HepG2 (cell line): ENCODE data around the gene HOXC9. TPM values are rescaled to one million over a fixed set of nuclear protein-coding genes. Genes with fewer than 3 reads are reported as not detected.

Source experiments
- ATAC-seq: fragments of 200-7000 bp; cut with Tn5 transposase; 3 replicates; pipeline ENCODE4 v1.9.1; 2020; ENCODE audit warnings: mild to moderate bottlenecking, moderate library complexity
- BruUV-seq: library from RNA; stranded (reverse); fragments of 400-500 nt; replicated peaks from 2 replicates; lab custom pipeline; 2021; lab: Mats Ljungman, UMichigan
- CTCF ChIA-PET: fragments of 300-600 bp; formaldehyde crosslinking; extraction: SDS; loops from one replicate; lab custom pipeline; 2021; ENCODE audit warnings: low total read pairs, inconsistent platforms, low intra/inter-chr PET ratio; lab: Yijun Ruan, JAX
- POLR2A ChIA-PET: fragments of 350-600 bp; sonication (Branson Sonifier 250); formaldehyde crosslinking; loops from one replicate; lab custom pipeline; 2020; ENCODE audit warnings: antibody characterized with exemption, inconsistent platforms; lab: Yijun Ruan, JAX
- DNase-seq: peaks from one replicate; pipeline ENCODE4 v3.0.0-alpha.2; 2015; ENCODE audit warnings: low spot score
- FAIRE-seq: peaks from 3 replicates; lab custom pipeline; 2011; peaks lifted over from hg19 to GRCh38; lab: Jason Lieb, UNC
- H2AFZ ChIP-seq: one replicate; pipeline ENCODE4 v1.6.1; 2011; ENCODE audit warnings: low read length, inconsistent platforms
- H3K27ac ChIP-seq: fragments of 300-600 bp; 3 replicates; pipeline ENCODE4 v1.8.0; 2011; ENCODE audit warnings: mixed run types, mild to moderate bottlenecking, mixed read lengths, low read length, inconsistent platforms; ENCODE audit not compliant: insufficient read depth; ENCODE audit errors: extremely low read length
- H3K27me3 ChIP-seq, 2 experiments: fragments of 200-600 bp in 1 of 2; 2 replicates in 1 of 2; 3 replicates in 1 of 2; pipeline versions ENCODE4 v1.6.0 to v1.8.0; 2011; ENCODE audit warnings: low read length in 2 of 2, mild to moderate bottlenecking in 2 of 2, moderate library complexity in 2 of 2, inconsistent platforms in 1 of 2; ENCODE audit not compliant: insufficient read depth in 2 of 2, control insufficient read depth in 1 of 2
- H3K36me3 ChIP-seq, 2 experiments: fragments of 200-600 bp in 1 of 2; replicated peaks in 1 of 2; 2 replicates in 1 of 2; 3 replicates in 1 of 2; pipeline versions ENCODE4 v1.5.1 to v1.8.0; 2011; ENCODE audit warnings: low read length in 2 of 2, inconsistent platforms in 1 of 2; ENCODE audit not compliant: insufficient read depth in 2 of 2, control insufficient read depth in 1 of 2
- H3K4me1 ChIP-seq: 2 replicates; pipeline ENCODE4 v1.5.1; 2012; ENCODE audit warnings: low read length, inconsistent platforms; ENCODE audit not compliant: insufficient read depth
- H3K4me2 ChIP-seq: 2 replicates; pipeline ENCODE4 v1.6.0; 2011; ENCODE audit warnings: low read depth, low read length, inconsistent platforms
- H3K4me3 ChIP-seq, 3 experiments: fragments of 200-600 bp in 1 of 3; sonication (generic), shearing (Covaris generic) in 1 of 3; replicated peaks in 1 of 3; 2 replicates each; pipeline ENCODE4 v1.5.1; 2011 to 2016; ENCODE audit warnings: low read length in 3 of 3, inconsistent platforms in 2 of 3, low read depth in 2 of 3, mild to moderate bottlenecking in 2 of 3, control low read depth in 1 of 3, mixed read lengths in 1 of 3; ENCODE audit not compliant: insufficient read depth in 1 of 3
- H3K79me2 ChIP-seq: one replicate; pipeline ENCODE4 v1.6.1; 2011; ENCODE audit warnings: low read length, inconsistent platforms; ENCODE audit not compliant: insufficient read depth
- H3K9ac ChIP-seq: 2 replicates; pipeline ENCODE4 v1.6.0; 2011; ENCODE audit warnings: mild to moderate bottlenecking, low read depth, low read length, inconsistent platforms; ENCODE audit not compliant: insufficient read depth
- H3K9me3 ChIP-seq: 2 replicates; pipeline ENCODE4 v1.5.1; 2012; ENCODE audit warnings: mild to moderate bottlenecking, low read length
- H4K20me1 ChIP-seq: 2 replicates; pipeline ENCODE4 v1.6.0; 2011; ENCODE audit warnings: inconsistent platforms, mild to moderate bottlenecking, low read length, moderate library complexity; ENCODE audit not compliant: insufficient read depth
- CBX5 ChIP-seq: sonication (generic); formaldehyde crosslinking; IDR thresholded peaks from 2 replicates; pipeline ENCODE4 v1.4.0; 2020; ENCODE audit warnings: missing genetic modification reagents, borderline replicate concordance
- CEBPB ChIP-seq: IDR thresholded peaks from 2 replicates; pipeline ENCODE4 v1.6.1; 2011; ENCODE audit warnings: low read depth, low read length, improper control_type of control experiment, borderline replicate concordance
- CEBPG ChIP-seq: IDR thresholded peaks from 2 replicates; pipeline ENCODE4 v1.6.1; 2016
- CENPX ChIP-seq: sonication (generic); formaldehyde crosslinking; IDR thresholded peaks from 2 replicates; pipeline ENCODE4 v1.9.0; 2021; ENCODE audit warnings: mild to moderate bottlenecking, missing genetic modification reagents, moderate library complexity
- ESRRA ChIP-seq: sonication (generic); formaldehyde crosslinking; IDR thresholded peaks from 2 replicates; pipeline ENCODE4 v1.5.1; 2020; ENCODE audit warnings: mild to moderate bottlenecking, low read depth, missing genetic modification reagents
- HDAC6 ChIP-seq: fragments of 200-600 bp; sonication (generic); IDR thresholded peaks from 2 replicates; pipeline ENCODE4 v1.7.0; 2017; ENCODE audit warnings: mild to moderate bottlenecking, antibody characterized with exemption, low read length, low read depth
- MAFF ChIP-seq: IDR thresholded peaks from 2 replicates; pipeline ENCODE4 v1.6.1; 2011; ENCODE audit warnings: low read depth, low read length, improper control_type of control experiment
- MIER2 ChIP-seq: IDR thresholded peaks from 2 replicates; pipeline ENCODE4 v1.6.1; 2016; ENCODE audit warnings: missing biosample characterization, missing genetic modification reagents
- MTF1 ChIP-seq: sonication (generic); formaldehyde crosslinking; IDR thresholded peaks from 2 replicates; pipeline ENCODE4 v1.5.0; 2020; ENCODE audit warnings: missing genetic modification reagents
- POLR2AphosphoS5 ChIP-seq: IDR thresholded peaks from 2 replicates; pipeline ENCODE4 v1.6.1; 2012; ENCODE audit warnings: low read depth, low read length
- RFXAP ChIP-seq: sonication (generic); formaldehyde crosslinking; IDR thresholded peaks from 2 replicates; pipeline ENCODE4 v1.4.0; 2020; ENCODE audit warnings: missing genetic modification reagents, borderline replicate concordance
- SOX5 ChIP-seq: IDR thresholded peaks from 2 replicates; pipeline ENCODE4 v1.6.1; 2016; ENCODE audit warnings: borderline replicate concordance
- U2AF2 ChIP-seq: fragments of 200-400 bp; formaldehyde crosslinking; IDR thresholded peaks from 2 replicates; pipeline ENCODE4 v1.6.1; 2017; ENCODE audit warnings: low read depth, mild to moderate bottlenecking, low read length
- ZMYM4 ChIP-seq: sonication (generic); formaldehyde crosslinking; IDR thresholded peaks from 2 replicates; pipeline ENCODE4 v1.8.1; 2023; ENCODE audit warnings: mild to moderate bottlenecking, missing genetic modification reagents
- ZNF30 ChIP-seq: sonication (generic); formaldehyde crosslinking; IDR thresholded peaks from 2 replicates; pipeline ENCODE4 v1.5.0; 2020; ENCODE audit warnings: mild to moderate bottlenecking, missing genetic modification reagents
- ZNF326 ChIP-seq: sonication (generic); formaldehyde crosslinking; IDR thresholded peaks from 2 replicates; pipeline ENCODE4 v1.4.0; 2020; ENCODE audit warnings: missing genetic modification reagents, borderline replicate concordance
- ZNF335 ChIP-seq: sonication (generic); formaldehyde crosslinking; IDR thresholded peaks from 2 replicates; pipeline ENCODE4 v1.4.0; 2020; ENCODE audit warnings: missing genetic modification reagents
- WGBS: methylation state at CpG from one replicate; pipeline ENCODE4 v1.1.6; 2017; ENCODE audit warnings: low lambda C conversion rate; 5-methylcytosine and 5-hydroxymethylcytosine counted together
- in situ Hi-C: cut with HindIII; loops from 2 replicates; pipeline ENCODE4 v1.10.0; 2017; ENCODE audit warnings: low pct_unique_long_range_greater_than_20kb; ENCODE audit not compliant: extremely low pct_ligation_motif_present
- intact Hi-C: fragments of 100-400 bp; cut with micrococcal nuclease; formaldehyde crosslinking; loops from one replicate; pipeline ENCODE4 v1.10.0; 2022; ENCODE audit not compliant: unreplicated experiment
- polyA plus RNA-seq, 8 experiments: library from polyadenylated mRNA; depleted of rRNA in 3 of 8; stranded (reverse) in 7 of 8; unstranded in 1 of 8; fragments of >200 nt; fragmentation: Illumina TruSeq in 4 of 8; extraction: Trizol in 4 of 8; gene quantifications; 2 replicates each; pipeline versions ENCODE4 v1.2.1 to v1.2.3, GENCODE V29; 2011 to 2016; ENCODE audit warnings: low read depth in 4 of 8, missing spikeins in 1 of 8, mixed read lengths in 1 of 8; ENCODE audit not compliant: insufficient read depth in 1 of 8
- total RNA-seq, 5 experiments: library from RNA; depleted of rRNA; stranded (reverse); fragments of >200 nt; fragmentation: Illumina TruSeq; extraction: Trizol; gene quantifications; 2 replicates each; pipeline ENCODE4 v1.2.3, GENCODE V29; 2016; ENCODE audit warnings: low read depth in 1 of 5
- TF ChIP-seq, protein P1 (sequence below): sonication (generic); formaldehyde crosslinking; IDR thresholded peaks from 2 replicates; pipeline ENCODE4 v1.5.1; 2020; ENCODE audit warnings: missing genetic modification reagents, mild to moderate bottlenecking, borderline replicate concordance
- TF ChIP-seq, protein P2 (sequence below): IDR thresholded peaks from 2 replicates; pipeline ENCODE4 v1.6.1; 2018; ENCODE audit warnings: missing genetic modification reagents

The HOXC9 gene
- total and polyA plus RNA-seq, 2 of the 13 experiments (the other 11 are each of a cell fraction or from before 2014, with no cell fraction given) = 0.11 to 1.1 TPM

DNA sequence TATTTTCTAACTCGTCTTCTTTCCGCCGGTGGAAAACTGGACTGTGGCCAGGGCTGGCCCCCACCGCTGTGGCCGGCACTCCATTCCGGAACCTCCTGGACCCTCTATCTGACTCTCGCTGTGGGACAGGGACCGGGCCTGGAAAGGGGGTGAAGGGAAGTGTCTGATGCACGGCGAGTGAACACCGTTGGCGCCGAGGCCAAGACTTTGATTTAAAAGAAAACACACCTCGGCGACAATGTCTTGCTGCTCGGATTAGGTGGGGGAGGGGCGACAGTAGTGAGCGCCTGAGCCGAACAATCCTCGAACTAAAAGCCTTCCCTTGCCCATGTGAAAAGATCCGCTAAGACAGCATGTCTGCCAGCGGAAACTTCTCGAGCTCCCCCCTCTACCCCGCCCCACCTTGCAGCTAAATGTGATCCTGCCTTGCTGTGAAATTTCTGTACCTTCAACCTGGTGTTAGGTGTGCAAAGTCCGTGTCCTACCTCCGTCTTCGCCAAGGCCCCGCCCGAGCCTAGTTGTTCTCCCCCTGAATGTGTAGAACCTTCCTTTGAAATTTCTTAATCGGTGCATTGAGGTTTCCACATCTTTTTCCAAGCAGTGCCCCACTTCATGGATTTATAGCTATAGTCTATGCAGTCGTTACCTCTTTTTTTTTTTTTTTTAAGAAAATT is 24.3 kb upstream of the HOXC9 start:
- H3K27ac ChIP-seq = no peak overlapping the region
- H3K4me2 ChIP-seq = no peak overlapping the region
- ATAC-seq (no peak), DNase-seq (no peak), FAIRE-seq (no peak)
- peaks cover 3 to 89% of the 10 kb centered on the region in 2 experiments; a peak in 4 of 5 replicates for H3K27me3 ChIP-seq
- WGBS = 67% methylated on average over 31 of the region's 31 CpGs
- no peak for TF ChIP-seq CENPX (CRISPR knock-in tag)
- no peak for TF ChIP-seq U2AF2
- TF ChIP-seq, protein P1, sequence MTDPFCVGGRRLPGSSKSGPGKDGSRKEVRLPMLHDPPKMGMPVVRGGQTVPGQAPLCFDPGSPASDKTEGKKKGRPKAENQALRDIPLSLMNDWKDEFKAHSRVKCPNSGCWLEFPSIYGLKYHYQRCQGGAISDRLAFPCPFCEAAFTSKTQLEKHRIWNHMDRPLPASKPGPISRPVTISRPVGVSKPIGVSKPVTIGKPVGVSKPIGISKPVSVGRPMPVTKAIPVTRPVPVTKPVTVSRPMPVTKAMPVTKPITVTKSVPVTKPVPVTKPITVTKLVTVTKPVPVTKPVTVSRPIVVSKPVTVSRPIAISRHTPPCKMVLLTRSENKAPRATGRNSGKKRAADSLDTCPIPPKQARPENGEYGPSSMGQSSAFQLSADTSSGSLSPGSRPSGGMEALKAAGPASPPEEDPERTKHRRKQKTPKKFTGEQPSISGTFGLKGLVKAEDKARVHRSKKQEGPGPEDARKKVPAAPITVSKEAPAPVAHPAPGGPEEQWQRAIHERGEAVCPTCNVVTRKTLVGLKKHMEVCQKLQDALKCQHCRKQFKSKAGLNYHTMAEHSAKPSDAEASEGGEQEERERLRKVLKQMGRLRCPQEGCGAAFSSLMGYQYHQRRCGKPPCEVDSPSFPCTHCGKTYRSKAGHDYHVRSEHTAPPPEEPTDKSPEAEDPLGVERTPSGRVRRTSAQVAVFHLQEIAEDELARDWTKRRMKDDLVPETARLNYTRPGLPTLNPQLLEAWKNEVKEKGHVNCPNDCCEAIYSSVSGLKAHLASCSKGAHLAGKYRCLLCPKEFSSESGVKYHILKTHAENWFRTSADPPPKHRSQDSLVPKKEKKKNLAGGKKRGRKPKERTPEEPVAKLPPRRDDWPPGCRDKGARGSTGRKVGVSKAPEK (CRISPR knock-in tag) = no peak
- TF ChIP-seq MAFF = no peak
- TF ChIP-seq SOX5 (CRISPR knock-in tag) = no peak
- no peak for TF ChIP-seq RFXAP (CRISPR knock-in tag)
- TF ChIP-seq ZNF326 (CRISPR knock-in tag) = no peak
- TF ChIP-seq MIER2 (CRISPR knock-in tag) = no peak
- no peak for TF ChIP-seq CBX5 (CRISPR knock-in tag)
- no peak for TF ChIP-seq ZMYM4 (CRISPR knock-in tag)
- no peak for TF ChIP-seq ZNF30
- no peak for TF ChIP-seq ZNF335
- no peak for TF ChIP-seq CEBPG (CRISPR knock-in tag)
- TF ChIP-seq MTF1 = no peak
- no peak for TF ChIP-seq POLR2AphosphoS5
- no peak for TF ChIP-seq CEBPB
- TF ChIP-seq HDAC6 = no peak
- TF ChIP-seq, protein P2, sequence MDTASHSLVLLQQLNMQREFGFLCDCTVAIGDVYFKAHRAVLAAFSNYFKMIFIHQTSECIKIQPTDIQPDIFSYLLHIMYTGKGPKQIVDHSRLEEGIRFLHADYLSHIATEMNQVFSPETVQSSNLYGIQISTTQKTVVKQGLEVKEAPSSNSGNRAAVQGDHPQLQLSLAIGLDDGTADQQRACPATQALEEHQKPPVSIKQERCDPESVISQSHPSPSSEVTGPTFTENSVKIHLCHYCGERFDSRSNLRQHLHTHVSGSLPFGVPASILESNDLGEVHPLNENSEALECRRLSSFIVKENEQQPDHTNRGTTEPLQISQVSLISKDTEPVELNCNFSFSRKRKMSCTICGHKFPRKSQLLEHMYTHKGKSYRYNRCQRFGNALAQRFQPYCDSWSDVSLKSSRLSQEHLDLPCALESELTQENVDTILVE (CRISPR knock-in tag) = no peak
- TF ChIP-seq ESRRA (CRISPR knock-in tag) = no peak
- no peak overlapping the region for H3K9ac ChIP-seq
- in situ Hi-C loops (no loop called here), intact Hi-C loops (no loop called here)
- H3K4me1 ChIP-seq = peaks cover 44% of the 10 kb centered on the region
- H4K20me1 ChIP-seq = no peaks in the 10 kb centered on the region
- no peak overlapping the region for H2AFZ ChIP-seq
- ChIA-PET CTCF (no interaction called here), POLR2A (no interaction called here)
- H3K79me2 ChIP-seq = no peaks in the 10 kb centered on the region
- H3K36me3 ChIP-seq = no peaks in the 10 kb centered on the region
- no peak overlapping the region for H3K4me3 ChIP-seq
- no TSS peak for BruUV-seq
- no peaks in the 10 kb centered on the region for H3K9me3 ChIP-seq
